ENCODE results near the gene ABHD15.

Gene ABHD15

DNA sequence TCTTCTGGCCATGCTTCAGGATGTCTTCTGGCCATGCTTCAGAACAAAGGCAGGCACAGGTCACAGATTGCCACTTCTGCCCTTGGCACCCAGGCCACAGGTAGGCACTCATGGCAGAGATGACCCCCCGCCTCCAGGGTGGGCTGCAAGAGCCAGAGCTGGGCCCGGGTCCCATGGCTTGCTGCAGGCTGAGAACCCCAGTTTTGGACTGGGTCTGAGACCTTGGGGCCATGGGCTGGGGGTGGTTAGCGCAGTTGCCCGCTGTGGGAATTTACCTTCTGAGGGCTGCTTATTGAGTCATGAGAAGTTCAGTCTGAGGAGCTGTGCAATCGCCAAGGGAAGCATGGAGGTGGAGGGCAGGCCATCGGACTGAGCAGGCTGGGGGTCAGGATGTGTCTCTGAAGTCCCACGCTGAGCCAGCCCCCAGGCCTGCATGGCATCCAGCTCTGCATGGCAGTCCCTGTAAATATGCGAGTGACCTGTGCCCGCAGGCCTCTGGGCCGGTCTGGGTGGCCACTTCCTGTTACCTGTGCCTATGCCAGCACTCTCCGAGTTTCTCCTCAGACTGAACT, 27.8 kb upstream of the ABHD15 start:
- DNase-seq (ENCODE audit: low spot score) = no peak

DNA sequence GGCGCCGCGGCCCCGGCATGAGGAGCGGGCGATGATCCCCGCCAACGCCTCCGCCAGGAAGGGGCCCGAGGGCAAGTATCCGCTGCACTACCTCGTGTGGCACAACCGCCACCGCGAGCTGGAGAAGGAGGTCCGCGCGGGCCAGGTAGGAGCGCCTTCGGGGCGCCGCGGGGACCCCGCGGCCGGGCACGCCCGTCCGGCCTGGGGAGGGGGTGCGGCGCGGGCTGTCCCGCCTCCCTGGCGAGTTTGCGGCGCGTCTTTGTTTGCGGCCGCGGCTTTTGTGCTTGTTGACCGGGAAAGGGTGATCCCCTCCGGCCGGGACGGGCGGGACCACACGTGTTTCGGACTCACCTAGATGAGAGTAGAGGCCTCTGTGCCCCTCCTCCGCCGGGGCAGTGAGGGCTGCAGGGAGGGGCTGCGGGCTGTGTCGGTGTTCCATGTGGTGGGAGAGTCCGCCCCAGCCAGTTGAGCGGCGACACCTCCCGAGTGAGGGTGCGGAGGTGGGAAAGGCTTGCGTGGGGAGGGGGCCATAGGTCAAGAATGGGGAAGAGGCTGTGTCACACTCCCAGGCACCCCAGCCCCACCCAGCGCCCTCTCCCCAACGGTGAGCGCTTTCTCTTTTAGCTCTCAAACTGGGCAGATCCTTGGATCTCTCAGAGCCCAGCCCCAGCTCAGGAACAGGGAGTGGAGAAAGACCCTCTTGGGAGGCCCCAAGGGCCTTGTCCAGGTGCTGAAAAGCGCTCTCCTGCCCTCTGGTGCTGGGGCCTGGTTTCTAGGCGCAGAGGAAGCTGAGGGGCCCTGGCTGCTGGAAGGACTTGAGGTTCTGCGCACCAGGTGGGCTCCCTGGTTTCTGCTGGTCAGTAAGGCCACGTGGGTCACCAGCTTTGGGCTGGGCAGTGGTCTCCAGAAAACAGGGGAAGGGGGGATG, 27.0 kb upstream of the ABHD15 start:
- DNase-seq (ENCODE audit: low spot score) = no peak

DNA sequence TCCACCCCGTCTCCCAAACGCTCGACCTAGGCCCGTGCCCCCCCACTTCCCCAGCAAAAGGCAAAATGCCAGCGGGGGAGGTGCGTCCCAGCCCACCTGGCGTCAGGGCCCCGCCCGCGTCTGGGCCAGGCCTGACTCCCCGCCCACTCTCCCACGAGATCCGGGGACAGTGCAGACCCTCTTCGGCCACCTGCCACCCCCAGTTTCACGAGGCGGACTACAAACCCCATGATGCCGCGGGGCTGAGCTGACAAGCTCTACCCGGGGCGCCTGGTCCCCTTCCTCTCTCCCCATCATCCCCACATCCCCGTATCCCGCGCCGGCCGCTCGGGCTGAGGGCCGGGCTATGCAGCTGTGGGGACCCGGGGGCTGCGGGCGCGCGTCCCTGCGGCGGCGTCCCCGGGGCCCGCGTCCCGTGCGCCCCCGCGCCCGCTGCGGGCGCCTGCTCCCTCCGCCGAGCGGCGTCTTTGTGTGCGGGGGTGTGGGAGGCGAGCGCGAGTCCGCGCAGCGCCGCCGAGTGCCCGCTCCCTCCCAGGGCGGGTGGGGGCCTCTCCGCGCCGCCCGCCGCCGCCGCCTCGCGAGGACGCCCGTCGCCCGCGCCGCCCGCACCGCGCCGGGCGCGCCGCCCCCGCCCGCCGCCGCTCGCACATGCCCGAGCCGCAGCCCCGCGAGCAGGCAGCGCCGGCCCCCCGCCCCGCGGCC, 26.2 kb upstream of the ABHD15 start, which contains the start of gene ANKRD13B:
TSS of gene ANKRD13B (plus strand) at position 283 of the 702 bp plus-strand sequence. CDS start 490 bp downstream, outside the sequence.
- DNase-seq (ENCODE audit: low spot score) = no peak

GRCh38 chr17:29591737-29592608, 25.1 kb upstream of the ABHD15 start:
- DNase-seq (ENCODE audit: low spot score) = peak; percentile 91

- no peak for DNase-seq (ENCODE audit: low spot score)
These were observed 24.4 kb upstream of the ABHD15 start for GRCh38 chr17:29591146-29591736.

GRCh38 chr17:29590411-29591145, 23.7 kb upstream of the ABHD15 start:
- DNase-seq (ENCODE audit: low spot score) = peak; percentile 79

DNA sequence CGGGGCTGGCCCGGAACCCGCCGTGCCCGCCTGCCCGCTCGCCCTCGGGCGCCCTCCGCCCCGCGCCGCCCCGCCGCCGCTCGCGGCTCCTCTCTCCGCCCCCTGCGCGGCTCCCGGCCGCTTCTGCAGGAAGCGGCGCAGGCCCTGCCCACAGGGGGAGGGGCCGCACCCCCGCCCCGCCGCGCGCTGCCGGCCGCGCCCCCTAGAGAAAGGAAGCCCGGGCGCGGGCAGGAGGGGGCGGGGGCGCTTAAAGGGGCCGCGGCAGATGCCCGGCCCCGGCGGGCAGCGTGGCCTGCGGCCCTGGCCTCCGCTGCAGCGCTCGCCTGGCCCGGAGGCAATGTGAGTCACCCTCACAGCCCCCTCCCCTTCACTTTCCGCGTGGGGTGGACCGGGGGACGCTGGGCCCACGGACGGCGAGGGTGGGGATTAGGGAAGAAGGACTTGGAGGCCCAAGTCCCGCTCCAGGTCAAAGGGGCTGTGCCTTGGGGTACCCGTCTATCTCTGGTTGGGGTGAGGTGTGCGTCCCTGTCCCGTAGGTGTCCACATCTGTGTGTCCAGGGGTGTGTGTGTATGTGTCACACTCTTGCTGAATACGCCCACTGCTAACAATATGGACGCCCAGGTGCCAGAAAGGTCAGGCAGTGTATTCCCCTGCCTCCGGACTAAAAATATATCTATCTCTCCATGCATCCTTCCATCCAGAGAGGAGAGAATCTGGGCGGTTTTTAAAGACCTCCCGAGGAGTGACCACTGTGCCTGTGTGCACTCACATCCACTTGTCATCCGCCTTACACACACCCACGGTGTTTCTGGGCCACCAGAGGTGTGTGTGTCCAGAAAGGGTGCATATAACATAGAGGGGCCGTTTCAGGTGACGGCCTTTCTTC, 22.9 kb upstream of the ABHD15 start, which contains the start of gene GIT1:
TSS of gene GIT1 (minus strand) at position 125 of the 887 bp plus-strand sequence. CDS start 270 bp downstream, outside the sequence.
- DNase-seq (ENCODE audit: low spot score) = peak; percentile 97

GRCh38 chr17:29588562-29589411, 21.9 kb upstream of the ABHD15 start:
- DNase-seq (ENCODE audit: low spot score) = peak; percentile 62

DNA sequence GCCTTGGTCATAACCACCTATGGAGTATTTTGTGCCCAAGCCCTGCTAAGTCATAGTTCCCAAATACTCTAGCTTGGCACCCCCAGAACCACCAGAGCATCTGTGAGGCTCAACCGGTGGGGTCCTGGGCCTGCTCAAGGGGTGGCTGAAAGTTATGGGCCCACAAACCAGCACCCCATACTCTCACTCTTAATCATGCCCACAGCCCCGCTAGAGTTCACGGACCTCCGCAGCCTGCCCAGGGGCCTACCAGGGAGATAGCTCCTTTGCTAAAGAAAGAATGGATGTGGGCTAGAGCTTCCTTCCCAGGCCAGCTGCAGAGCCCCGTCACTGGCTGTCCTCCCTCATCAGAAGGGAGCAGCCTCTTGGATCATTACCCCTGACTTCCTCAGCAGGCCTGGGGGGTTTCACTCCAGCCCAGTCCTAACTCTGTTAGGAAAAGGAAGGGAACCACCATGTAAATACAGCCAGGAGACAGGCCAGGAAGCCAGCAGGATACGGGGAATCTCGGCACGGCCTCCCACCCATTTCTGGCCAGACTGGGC, 21.3 kb upstream of the ABHD15 start:
- no peak for DNase-seq (ENCODE audit: low spot score)

GRCh38 chr17:29587591-29587990, 20.8 kb upstream of the ABHD15 start:
- no peak for DNase-seq (ENCODE audit: low spot score)

DNA sequence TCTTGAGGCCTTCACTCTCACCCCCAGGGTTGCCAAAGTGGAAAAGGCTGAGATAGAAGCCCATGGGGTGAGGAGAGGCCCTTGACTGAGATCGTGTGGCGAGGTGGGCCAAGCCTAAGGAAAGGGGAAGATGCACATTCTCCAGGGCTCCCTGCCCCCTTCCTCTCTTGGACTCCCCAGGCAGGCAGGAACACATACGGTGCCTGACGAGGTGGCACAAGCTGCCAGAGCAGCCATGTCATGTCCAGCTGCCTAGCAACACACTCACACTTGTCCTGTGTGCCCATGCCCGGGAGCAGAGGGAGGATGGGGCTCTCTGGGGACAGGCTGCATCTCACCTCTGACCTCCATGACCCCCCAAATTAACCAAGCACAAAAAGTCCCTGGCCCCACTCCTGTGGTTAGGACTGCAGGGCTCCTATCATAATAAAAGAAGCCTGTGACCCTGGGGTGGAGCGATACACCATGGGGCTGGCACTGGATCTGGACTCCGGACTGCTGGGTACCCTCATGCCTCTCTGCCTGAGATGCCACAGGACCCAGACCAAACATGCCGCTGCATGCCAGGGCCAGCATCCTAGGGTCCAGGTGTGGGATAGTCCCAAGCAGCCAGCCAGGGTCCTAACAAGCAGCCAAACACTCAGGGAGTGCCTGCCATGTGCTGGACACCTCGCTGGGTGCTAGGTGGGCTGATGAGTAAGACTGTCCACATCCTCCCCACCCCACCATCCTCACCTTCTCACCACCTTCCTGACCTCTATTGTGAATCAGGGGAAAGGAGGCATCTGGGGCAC, 20.0 kb upstream of the ABHD15 start:
- no peak for DNase-seq (ENCODE audit: low spot score)

DNA sequence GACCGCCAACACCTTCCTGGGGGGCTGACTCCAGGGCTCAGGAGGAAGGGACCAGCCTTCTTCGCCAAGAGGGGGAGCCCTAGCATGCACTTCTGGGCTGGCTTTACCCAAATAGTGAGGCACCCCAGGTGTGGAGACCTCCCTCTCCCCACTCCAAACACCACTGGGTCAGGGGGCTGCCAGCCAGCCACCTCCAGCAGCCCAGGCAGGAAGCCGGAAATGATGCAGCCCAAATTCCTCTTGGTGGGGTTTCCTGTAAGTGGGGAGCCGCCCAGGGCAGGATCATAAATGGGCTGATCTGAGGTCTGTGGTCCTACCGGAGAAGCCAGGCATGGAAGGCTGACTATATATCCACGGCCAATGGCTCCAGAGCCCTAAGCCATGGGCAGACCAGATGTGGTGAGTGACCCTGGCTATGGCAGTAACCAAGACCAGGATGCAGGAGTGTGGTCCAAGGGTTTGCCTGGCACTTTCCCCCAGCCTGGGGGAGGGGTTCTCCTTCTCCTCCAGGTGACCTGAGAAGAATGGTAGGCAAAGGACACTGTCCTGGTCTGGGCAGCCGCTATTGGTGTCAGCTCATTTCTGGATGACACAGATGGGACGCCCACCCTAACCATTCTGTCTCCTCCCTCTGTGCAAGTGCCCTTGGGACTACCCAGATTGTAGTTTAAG, 18.4 kb upstream of the ABHD15 start:
- DNase-seq (ENCODE audit: low spot score) = no peak

- DNase-seq (ENCODE audit: low spot score) = no peak
These were observed 17.7 kb upstream of the ABHD15 start for GRCh38 chr17:29584452-29585079.

DNA sequence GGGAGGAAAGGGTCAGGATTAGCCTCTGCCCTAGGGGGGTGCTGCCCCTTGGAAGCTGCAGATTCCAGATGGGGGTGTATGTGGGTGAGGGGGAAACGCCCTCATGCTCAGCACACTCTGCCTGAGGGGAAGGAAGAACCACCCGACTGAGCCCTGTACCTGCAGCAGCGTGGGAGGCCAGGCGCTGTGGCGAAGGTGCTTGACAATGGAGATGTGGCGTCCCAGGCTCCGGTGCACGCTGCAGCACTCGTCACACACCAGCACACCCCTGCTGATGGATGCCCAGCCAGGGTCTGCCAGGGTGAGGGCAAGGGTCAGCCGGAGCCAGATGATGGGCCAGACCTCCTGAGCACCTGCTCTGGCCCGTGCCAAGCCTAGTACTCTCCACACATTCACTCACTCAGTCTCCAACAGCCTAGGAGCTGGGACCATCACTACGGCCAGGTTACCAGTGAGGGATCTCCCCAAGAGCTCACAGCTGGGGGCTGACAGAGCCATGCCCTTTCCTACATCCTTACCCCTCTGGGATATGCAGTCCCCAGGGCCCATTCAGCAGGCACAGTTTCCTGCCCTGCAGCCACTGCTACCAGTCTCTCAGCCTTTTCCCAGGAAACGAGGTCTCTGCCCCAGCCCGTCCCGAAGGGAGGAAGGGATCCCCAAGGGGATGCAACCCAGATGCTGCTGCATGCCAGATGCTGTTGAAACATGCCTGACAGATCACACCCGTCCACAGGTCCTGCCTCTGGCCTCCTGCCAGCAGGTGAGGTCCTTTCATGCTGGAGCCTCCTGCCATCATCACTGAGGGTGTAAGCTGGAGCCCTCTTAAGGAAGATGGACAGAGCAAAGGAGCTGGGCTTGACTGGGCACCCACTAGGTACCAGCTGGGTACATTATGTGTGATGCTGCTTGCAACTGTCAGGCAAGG, 16.7 kb upstream of the ABHD15 start:
- DNase-seq (ENCODE audit: low spot score) = no peak

DNA sequence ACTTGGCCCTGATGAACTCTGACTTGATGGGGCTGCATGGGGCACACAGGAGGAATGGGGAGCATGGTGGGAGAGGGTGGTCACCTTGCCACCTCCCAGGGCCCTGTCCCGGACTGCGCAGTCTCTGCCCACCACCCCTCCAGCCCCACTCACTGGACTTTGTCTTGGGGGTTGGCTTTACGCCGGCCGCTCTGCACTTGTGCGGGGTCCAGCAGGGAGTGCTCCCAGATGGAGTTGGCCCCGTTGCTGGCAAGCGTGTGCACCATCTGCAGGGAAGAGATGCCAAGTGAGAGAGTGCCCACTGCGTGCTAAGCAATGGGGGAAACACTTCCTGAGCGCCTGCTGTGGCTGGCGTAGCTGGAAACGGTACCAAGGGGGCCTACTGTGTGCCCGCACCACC, 15.9 kb upstream of the ABHD15 start:
- no peak for DNase-seq (ENCODE audit: low spot score)

Measured in hepatic stellate cell (primary cell).